Sigmoid colon (tissue), 4 donors: ENCODE measurements around the gene NXPE1.

Experiments used
- EP300 ChIP-seq, 4 donors: sonication (generic); formaldehyde crosslinking; IDR thresholded peaks; one replicate each; pipeline ENCODE4 v1.6.1; 2017; ENCODE audit warnings: antibody characterized with exemption in 4 of 4
- POLR2A ChIP-seq, 2 donors: fragments of 450-650 bp; IDR thresholded peaks; one replicate each; pipeline ENCODE4 v1.6.1; 2016; ENCODE audit warnings: antibody characterized with exemption in 2 of 2, mild to moderate bottlenecking in 2 of 2, moderate library complexity in 2 of 2
- POLR2AphosphoS5 ChIP-seq, 4 donors: sonication (generic); formaldehyde crosslinking; IDR thresholded peaks; one replicate each; pipeline ENCODE4 v1.6.1; 2017; ENCODE audit warnings: antibody characterized with exemption in 4 of 4
- TF ChIP-seq, protein P1 (sequence below), 4 experiments: fragments of 450-650 bp in 3 of 4; fragments of 200-600 bp in 1 of 4; IDR thresholded peaks; one replicate each; pipeline ENCODE4 v1.5.1; 2016 to 2019; ENCODE audit warnings: antibody characterized with exemption in 4 of 4, mild to moderate bottlenecking in 3 of 4, moderate library complexity in 2 of 4

DNA sequence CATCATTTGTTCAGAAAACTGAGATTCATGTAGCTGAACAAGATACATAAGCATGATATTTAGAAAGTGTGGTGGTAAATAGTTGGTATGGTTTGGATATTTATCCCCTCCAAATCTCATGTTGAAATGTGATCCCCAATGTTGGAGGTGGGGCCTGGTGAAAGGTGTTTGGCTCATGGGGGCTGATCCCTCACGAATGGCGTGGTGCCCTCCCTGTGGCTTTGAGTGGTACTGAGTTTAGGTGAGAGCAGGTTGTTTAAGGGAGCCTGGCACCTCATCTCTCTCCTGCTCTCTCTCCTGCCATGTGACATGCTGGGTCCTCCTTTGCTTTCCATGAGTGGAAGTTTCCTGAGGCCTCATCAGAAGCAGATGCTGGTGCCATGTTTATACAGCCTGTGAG is 48.1 kb downstream of the NXPE1 start:
- TF ChIP-seq, protein P1, sequence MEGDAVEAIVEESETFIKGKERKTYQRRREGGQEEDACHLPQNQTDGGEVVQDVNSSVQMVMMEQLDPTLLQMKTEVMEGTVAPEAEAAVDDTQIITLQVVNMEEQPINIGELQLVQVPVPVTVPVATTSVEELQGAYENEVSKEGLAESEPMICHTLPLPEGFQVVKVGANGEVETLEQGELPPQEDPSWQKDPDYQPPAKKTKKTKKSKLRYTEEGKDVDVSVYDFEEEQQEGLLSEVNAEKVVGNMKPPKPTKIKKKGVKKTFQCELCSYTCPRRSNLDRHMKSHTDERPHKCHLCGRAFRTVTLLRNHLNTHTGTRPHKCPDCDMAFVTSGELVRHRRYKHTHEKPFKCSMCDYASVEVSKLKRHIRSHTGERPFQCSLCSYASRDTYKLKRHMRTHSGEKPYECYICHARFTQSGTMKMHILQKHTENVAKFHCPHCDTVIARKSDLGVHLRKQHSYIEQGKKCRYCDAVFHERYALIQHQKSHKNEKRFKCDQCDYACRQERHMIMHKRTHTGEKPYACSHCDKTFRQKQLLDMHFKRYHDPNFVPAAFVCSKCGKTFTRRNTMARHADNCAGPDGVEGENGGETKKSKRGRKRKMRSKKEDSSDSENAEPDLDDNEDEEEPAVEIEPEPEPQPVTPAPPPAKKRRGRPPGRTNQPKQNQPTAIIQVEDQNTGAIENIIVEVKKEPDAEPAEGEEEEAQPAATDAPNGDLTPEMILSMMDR (IDR thresholded peaks at IDR 0.05): no peak
- no peak for TF ChIP-seq POLR2AphosphoS5 (IDR thresholded peaks at IDR 0.05)
- no peak for TF ChIP-seq POLR2A (IDR thresholded peaks at IDR 0.05)
- no peak for TF ChIP-seq EP300 (IDR thresholded peaks at IDR 0.05)
